Measurements from ENCODE around the gene ATP8B4.
A peak's percentile ranks its signal among the peaks of the same experiment; 100 is the strongest.
"Not testable (repeated sequence)": the region's sequence is repeated elsewhere in the genome, so short reads cannot be mapped to it uniquely, and the experiment has no call there.

The ATP8B4 gene

GRCh38 chr15:49990835-49991545 lies 128.0 kb downstream of the ATP8B4 start:
- intact Hi-C loops (cut with DNase I): no loop called here
- DNase-seq: no peak

DNA sequence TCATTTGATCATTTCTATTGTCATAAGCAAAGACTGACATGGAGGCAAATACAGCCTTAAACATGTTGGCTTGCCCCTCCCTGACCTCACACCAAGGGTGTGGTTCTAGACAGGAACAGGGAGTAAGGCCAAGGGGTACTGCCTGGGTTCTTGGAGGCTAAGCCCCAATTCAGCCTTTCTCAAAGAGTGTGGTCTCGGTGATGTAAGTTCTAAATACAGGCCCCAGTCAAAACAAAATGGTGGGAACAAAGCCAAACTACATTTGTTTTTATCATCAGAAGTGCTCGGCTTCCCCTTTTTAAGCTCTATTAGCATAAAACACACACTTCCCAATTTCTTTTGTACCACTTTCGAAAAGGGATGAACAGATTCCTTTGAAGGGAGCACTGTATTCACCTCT lies 129.5 kb downstream of the ATP8B4 start:
- DNase-seq: peak in 2 of 42 donors; percentile 4 to 14

DNA sequence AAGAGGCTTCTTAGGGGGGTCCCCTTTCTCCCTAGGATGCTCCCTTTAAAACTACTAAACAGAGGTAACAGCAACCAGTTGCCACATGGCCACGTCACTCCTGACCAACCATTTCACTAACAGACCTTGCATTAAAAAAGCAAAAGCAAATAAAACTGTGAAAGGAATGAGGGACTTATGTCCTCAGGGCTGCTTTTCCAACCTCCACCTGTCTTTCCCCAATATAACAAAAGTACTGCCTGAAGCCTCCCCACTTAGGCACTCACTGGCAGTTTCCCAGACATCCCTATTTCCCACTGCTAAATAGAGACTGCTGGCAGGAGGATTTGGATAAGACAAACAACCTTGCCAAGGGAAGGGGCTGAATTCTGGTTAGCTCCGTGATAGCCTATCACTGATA lies 130.3 kb downstream of the ATP8B4 start:
- no peak for DNase-seq
- intact Hi-C loops (cut with DNase I): no loop called here

More for the DNA sequence above, 129.5 kb downstream of the ATP8B4 start:
- intact Hi-C loops (cut with DNase I): no loop called here

DNA sequence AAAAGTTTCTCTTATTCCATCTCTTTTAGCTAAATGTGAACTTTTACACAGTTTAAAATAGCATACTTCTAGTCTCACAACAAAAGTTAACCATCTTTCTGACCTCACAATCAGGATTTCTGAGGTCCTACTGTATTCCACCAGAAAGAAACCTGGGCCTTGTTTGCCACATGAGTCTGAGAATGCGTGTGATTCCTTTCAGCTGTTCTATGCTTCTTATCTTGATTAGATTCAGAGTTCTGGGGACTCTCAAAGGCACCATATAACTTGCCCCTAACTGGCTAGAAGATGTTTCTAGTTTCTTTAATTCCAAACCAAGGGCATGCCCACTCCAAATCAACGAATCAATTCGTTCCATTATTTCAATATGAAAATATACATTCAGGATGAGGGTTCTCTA lies 131.1 kb downstream of the ATP8B4 start:
- intact Hi-C loops (cut with DNase I): no loop called here

DNA sequence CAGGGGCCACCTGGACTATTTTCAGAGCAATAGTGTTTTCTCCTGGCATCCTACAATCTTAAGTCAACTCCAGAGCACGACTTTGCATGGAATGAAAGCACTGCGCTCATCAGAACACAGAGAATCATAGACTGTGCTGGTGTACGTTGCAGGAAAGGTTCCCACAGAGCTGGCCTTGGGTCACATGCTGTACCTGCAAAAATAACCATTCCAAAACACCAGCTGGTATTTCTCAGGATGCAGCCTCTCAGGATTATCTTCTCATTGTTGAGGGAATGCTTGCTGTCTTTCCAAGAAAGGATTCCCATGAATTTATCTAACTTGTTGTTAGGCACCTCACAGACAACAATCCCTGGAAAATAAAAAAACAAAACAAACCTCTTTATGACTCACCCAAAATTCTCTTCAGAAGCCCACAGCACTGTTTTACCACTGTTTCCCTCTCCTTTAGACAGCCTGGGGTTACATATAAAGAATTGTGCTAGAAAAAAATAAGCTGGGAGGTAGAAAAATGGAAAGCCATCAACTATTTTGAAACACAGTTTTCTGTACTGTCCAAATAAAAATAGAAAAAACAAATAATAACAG lies 131.7 kb downstream of the ATP8B4 start:
- no peak for DNase-seq

More for the DNA sequence above, 131.1 kb downstream of the ATP8B4 start:
- no peak for DNase-seq

DNA sequence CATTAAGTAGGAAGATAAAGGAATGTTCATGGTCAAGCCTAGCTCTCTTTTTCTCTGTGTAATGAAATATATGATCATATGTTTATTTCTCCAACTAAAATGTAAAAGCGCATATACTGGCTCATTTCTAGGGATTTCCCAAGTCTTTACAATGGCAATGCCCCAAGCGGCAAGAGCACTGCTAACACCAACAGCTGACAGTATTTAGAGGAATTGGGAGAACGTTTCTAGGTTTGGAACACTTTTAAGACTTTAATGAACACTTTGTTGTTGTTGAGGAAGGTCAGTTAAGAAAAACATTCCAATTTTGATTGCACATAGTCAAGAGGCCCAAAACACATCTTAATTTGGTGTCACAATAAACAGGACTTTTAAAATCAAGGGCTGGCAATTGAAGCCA lies 132.7 kb downstream of the ATP8B4 start:
- intact Hi-C loops (cut with DNase I): no loop called here
- DNase-seq: no peak

More for the DNA sequence above, 131.7 kb downstream of the ATP8B4 start:
- intact Hi-C loops (cut with DNase I): no loop called here

DNA sequence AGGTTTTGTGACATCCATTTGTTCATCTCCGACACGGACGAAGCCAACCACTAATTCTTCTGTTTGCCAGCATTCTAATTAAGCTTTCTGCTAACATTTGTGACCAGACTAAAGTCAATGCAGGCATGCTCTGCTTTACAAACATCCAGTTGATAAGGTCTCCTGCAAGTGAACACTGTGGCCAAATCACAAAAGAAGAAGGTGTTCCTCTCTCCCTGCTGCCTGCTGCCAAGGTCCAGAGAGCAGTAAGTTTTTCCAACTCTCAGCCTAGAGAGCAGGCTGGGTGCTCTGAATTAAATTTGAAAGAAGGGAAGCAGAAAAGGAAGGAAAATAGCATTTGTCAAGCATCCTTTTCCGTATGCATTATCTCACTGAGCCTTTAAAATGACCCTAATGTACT lies 133.6 kb downstream of the ATP8B4 start:
- intact Hi-C loops (cut with DNase I): no loop called here
- no peak for DNase-seq

DNA sequence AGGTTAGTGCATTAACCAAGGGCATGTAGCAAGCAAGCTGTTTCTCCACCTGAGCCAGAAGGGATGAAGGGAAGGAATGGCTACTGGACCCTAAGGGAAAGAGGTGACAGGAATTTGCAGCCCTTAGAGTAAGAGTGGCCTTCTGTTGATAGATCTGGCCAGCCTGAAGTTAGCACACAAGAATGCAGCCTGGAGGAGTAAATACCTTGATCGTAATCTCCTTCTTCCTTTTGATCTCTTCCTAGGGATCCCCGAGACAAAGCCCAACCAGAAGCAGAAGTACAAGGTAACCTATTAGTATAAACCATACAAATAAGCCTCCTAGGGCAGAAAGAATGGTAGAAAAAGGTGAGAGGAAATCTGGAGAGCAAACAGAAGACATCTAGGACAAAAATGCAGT lies 134.6 kb downstream of the ATP8B4 start:
- no peak for DNase-seq
- intact Hi-C loops (cut with DNase I): no loop called here

DNA sequence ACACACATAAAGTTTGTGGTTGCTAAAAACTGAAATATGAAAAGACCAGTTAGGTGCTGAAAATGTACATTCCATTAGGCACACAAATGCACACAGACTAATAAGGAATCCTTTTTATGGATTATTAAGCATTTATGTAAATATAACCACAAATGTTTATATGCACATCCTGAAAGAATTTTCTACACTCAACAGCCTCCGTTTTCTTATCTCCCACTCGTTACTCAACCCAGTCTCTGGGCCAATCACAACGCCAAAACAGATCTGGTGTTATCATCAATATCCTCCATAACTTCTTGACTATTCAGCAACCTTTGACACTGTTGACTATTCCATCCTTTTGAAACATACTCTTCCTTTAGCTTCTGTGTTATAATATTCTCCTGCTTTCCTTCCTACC lies 136.4 kb downstream of the ATP8B4 start:
- DNase-seq: no peak
- intact Hi-C loops (cut with DNase I): no loop called here

DNA sequence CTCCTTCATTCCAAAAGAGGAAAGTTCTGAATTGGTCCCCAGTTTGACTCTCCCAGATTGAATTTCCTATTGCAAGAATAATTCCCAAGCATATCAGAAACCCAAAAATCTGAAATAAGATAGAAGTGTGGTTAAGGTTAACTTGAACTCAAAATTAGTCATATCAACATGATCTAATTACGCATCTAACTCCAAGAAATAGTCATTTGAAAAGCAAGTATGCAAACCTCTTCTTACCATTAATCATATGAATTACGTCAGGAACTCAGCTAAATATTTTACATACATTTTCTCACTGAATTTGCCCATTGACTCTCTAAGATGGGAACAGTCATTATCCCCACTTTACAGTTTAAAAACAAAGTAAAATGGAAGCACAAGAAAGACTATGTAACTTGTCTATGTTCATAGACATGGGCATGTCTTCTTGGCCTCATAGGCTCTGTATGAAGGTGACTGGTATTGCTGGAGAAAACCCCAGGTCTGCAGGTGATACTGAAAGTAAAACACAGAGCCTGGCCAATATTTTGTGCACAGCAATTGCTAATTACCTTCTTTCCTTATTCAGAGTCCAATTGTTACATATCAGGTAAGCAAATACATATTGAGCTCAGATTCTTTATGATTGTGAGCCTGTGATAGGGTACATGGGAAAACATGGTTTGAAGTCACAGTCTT lies 139.2 kb downstream of the ATP8B4 start:
- intact Hi-C loops (cut with DNase I): no loop called here

DNA sequence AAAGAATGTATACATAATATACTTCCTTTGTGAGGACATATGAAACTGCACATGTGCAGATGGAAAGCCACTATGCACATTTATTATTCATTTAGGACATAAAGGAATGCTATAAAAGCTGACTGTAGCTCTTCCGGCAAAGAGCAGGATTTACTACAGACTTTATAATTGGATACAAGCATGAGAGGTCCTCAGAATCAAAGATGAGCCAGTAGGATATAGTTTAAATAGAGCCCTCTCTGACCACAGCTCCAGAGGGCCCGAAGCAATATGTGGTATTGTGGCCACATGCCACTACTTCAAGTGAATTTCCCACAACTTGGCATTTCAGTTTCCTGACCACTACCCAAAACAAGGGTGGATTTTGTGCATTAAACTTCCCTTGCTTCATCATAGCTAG lies 140.9 kb downstream of the ATP8B4 start:
- no peak for DNase-seq
- intact Hi-C loops (cut with DNase I): no loop called here

More for the DNA sequence above, 139.2 kb downstream of the ATP8B4 start:
- no peak for DNase-seq

- intact Hi-C loops (cut with DNase I): no loop called here
- no peak for DNase-seq
Measured at GRCh38 chr15:49977306-49977705, 141.7 kb downstream of the ATP8B4 start.

DNA sequence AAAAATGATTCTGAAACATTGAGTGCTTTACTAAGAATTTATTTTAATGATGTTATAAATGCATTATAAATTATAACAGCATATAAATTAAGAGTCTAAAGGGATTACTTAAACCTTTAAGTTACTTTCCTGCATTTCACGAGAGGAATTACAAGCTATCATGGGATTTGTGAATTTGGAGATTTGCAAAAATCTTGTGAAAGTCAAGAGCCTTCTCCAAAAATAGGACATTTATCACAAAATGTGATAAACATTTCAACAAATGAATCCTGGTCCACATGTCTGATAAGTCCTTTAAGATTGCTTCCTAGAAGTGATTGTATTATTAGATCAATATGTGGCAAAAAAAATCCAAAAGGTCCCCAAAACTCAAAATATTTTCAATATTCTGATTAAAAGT lies 154.5 kb downstream of the ATP8B4 start:
- DNase-seq: no peak
- intact Hi-C loops (cut with DNase I): no loop called here

DNA sequence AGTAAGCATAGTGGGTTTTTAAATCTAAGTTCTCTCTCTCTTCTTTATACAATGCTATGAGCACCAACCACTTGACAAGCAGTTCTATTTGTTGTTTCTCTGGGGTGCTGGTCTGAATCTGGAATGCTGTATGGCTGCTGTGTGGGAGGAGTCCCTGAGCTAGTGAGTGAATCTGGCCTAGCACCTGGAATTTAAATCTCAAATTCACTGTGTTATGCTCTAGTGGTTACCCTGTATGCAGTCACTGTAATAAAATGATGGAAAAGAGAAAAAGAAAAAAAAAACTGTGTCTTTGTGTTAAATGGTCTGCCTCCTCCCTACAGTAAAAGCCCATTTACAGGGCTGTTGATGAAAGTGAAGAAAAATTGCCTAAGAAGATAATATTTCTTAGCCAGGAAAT lies 155.0 kb downstream of the ATP8B4 start:
- intact Hi-C loops (cut with DNase I): no loop called here
- no peak for DNase-seq

GRCh38 chr15:49963033-49963772 lies 155.8 kb downstream of the ATP8B4 start:
- DNase-seq; intact Hi-C loops (cut with DNase I): not testable (repeated sequence)

- intact Hi-C loops (cut with DNase I): no loop called here
- no peak for DNase-seq
Measured at GRCh38 chr15:49962044-49962602, 156.9 kb downstream of the ATP8B4 start.

- intact Hi-C loops (cut with DNase I): no loop called here
- no peak for DNase-seq
Measured at GRCh38 chr15:49953421-49953820, 165.6 kb downstream of the ATP8B4 start.

DNA sequence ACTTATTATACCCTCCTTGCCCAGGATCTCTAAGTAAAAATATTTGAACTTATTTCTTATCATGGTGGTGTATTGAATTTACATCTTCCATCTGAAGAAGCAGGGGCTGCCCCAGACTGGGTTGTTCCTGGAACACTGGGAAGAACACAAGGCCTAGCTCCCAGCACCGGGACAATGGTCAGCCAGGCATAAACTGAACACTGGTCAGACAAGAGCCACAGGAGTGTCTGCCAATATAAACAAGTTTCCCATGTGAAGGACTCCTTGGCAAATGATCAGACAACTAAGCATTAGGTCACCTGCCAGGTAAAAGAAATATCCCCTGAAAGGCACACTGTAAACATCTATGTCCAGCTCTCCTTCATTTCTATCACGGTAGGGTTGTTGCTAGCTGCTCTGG lies 172.4 kb downstream of the ATP8B4 start:
- DNase-seq: no peak
- intact Hi-C loops (cut with DNase I): no loop called here

- intact Hi-C loops (cut with DNase I): no loop called here
- DNase-seq: no peak
Measured at GRCh38 chr15:49934487-49934886, 184.5 kb downstream of the ATP8B4 start.
